Astrocyte of the cerebellum (primary cell): Measurements from ENCODE around the gene PSMD8.
"Not testable (repeated sequence)": the region's sequence is repeated elsewhere in the genome, so short reads cannot be mapped to it uniquely, and the experiment has no call there.

Experiments used
- DNase-seq: peaks from one replicate; pipeline ENCODE4 v3.0.0-alpha.2; 2011; ENCODE audit warnings: low read depth
- H3K4me3 ChIP-seq: 2 replicates; pipeline ENCODE4 v1.5.1; 2011; ENCODE audit warnings: mild to moderate bottlenecking, low read depth, low read length, moderate library complexity
- in situ Hi-C: cut with HindIII; loops from 2 replicates; pipeline ENCODE4 v1.10.0; 2017; ENCODE audit warnings: low sequenced_read_pairs
- TF ChIP-seq, protein P1 (sequence below): IDR thresholded peaks from 2 replicates; pipeline ENCODE4 v1.5.1; 2012; ENCODE audit warnings: low read length, low read depth, moderate library complexity, mild to moderate bottlenecking; ENCODE audit errors: missing control alignments

Gene PSMD8

DNA sequence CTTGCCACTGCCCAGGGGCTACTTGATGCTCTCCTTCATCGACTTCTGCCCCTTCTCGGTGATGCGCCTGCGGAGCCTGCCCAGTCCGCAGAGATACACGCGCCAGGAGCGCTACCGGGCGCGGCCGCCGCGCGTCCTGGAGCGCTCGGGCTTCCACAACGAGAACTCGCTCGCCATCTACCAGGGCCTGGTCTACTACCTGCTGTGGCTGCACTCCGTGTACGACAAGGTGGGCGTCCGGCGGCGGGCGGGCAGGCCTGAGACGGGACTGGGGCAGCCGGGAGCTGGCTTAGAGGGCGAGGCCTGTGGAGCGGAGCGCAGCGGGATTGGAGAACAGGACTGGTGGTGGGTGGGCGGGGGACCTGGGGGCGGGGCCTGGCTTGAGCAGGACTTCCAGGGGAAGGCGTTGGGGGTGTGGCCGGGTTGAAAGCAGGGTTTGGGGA, 12.7 kb upstream of the PSMD8 start:
- TF ChIP-seq, protein P1, sequence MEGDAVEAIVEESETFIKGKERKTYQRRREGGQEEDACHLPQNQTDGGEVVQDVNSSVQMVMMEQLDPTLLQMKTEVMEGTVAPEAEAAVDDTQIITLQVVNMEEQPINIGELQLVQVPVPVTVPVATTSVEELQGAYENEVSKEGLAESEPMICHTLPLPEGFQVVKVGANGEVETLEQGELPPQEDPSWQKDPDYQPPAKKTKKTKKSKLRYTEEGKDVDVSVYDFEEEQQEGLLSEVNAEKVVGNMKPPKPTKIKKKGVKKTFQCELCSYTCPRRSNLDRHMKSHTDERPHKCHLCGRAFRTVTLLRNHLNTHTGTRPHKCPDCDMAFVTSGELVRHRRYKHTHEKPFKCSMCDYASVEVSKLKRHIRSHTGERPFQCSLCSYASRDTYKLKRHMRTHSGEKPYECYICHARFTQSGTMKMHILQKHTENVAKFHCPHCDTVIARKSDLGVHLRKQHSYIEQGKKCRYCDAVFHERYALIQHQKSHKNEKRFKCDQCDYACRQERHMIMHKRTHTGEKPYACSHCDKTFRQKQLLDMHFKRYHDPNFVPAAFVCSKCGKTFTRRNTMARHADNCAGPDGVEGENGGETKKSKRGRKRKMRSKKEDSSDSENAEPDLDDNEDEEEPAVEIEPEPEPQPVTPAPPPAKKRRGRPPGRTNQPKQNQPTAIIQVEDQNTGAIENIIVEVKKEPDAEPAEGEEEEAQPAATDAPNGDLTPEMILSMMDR: no peak
- in situ Hi-C loops: no loop called here
- peak overlapping the region; percentile 55 for H3K4me3 ChIP-seq
- no peak for DNase-seq

GRCh38 chr19:38362076-38362945, 12.1 kb upstream of the PSMD8 start:
- H3K4me3 ChIP-seq: peak overlapping the region; percentile 55
- no peak for DNase-seq
- in situ Hi-C loops: no loop called here
- TF ChIP-seq, protein P1: no peak

DNA sequence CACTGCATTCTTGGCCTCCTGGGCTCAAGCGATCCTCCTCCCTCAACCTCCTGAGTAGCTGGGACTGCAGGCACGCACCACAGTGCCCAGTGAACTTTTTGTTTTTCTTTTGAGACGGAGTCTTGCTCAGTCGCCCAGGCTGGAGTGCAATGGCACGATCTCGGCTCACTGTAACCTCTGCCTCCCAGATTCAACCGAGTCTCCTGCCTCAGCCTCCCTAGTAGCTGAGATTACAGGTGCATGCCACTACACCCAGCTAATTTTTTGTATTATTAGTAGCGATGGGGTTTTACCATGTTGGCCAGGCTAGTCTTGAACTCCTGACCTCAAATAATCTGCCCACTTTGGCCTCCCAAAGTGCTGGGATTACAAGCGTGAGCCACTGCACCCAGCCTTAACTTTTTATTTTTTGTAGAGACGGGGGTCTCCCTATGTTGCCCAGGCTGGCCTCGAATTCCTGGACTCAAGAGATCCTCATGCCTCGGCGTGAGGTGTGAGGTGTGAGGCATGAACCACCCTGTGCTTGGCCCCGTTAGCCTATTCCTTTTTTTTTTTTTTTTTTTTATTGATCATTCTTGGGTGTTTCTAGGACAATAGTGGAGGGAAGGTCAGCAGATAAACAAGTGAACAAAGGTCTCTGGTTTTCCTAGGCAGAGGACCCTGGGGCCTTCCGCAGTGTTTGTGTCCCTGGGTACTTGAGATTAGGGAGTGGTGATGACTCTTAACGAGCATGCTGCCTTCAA, 11.3 kb upstream of the PSMD8 start:
- in situ Hi-C loops, DNase-seq: not testable (repeated sequence)
- H3K4me3 ChIP-seq: peak overlapping the region; percentile 55

- H3K4me3 ChIP-seq: no peak overlapping the region
- TF ChIP-seq, protein P1: no peak
- DNase-seq: no peak
- in situ Hi-C loops: no loop called here
Measured at GRCh38 chr19:38367041-38367440, 7.3 kb upstream of the PSMD8 start.

- DNase-seq: no peak
- H3K4me3 ChIP-seq: no peak overlapping the region
- in situ Hi-C loops: no loop called here
- TF ChIP-seq, protein P1: no peak
Measured at GRCh38 chr19:38369584-38369983, 4.8 kb upstream of the PSMD8 start.

DNA sequence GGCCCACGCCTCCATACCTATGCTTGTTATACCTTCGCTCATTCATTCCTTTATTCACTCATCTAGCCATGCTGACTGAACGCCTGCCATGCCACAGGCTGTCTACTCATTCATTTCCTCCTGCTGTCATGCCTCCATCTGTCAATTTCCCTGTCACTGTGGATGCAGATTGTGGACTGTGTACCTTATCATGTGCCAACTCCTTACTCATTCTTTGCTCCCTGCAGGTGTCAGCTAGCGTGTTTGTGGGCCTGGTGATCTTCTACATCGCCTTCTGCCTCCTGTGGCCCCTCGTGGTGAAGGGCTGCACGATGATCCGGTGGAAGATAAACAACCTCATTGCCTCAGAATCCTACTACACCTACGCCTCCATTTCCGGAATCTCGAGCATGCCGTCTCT, 4.1 kb upstream of the PSMD8 start:
- DNase-seq: no peak
- TF ChIP-seq, protein P1: no peak
- in situ Hi-C loops: no loop called here
- no peak overlapping the region for H3K4me3 ChIP-seq

DNA sequence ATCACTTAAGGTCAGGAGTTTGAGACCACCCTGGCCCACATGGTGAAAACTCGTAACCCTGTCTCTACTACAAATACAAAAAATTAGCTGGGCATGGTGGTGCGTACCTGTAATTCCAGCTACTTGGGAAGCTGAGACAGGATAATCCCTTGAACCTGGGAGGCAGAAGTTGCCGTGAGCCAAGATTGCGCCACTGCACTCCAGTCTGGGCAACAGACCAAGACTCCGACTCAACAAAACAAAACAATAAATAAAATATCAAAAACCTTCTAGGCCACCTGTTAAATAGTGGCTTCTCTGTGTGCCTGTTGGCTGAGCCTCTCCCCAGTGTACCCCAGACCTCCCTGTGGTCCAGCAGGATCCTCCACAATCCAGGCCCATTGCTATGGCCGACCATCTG, 3.3 kb upstream of the PSMD8 start:
- no peak for DNase-seq
- in situ Hi-C loops: no loop called here
- TF ChIP-seq, protein P1: no peak
- H3K4me3 ChIP-seq: no peak overlapping the region
